ENCODE data around the gene TTC39C. TPM values are rescaled to one million over a fixed set of nuclear protein-coding genes. Genes with fewer than 3 reads are reported as not detected.
"Not testable (repeated sequence)": the region's sequence is repeated elsewhere in the genome, so short reads cannot be mapped to it uniquely, and the experiment has no call there.

TTC39C gene
- total RNA-seq, 1 donor from 2014 or later = 2.0 TPM

- DNase-seq = no peak
Observed at GRCh38 chr18:24055009-24055804, 40.7 kb downstream of the TTC39C start.

GRCh38 chr18:24055878-24056277 lies 41.3 kb downstream of the TTC39C start:
- no peak for DNase-seq

- DNase-seq = no peak
Observed at GRCh38 chr18:24056506-24056905, 42.0 kb downstream of the TTC39C start.

GRCh38 chr18:24057804-24058203 lies 43.2 kb downstream of the TTC39C start:
- no peak for DNase-seq

- not testable (repeated sequence) for DNase-seq
Observed at GRCh38 chr18:24059385-24059784, 44.8 kb downstream of the TTC39C start.

- no peak for DNase-seq
Observed at GRCh38 chr18:24060644-24061043, 46.1 kb downstream of the TTC39C start.

DNA sequence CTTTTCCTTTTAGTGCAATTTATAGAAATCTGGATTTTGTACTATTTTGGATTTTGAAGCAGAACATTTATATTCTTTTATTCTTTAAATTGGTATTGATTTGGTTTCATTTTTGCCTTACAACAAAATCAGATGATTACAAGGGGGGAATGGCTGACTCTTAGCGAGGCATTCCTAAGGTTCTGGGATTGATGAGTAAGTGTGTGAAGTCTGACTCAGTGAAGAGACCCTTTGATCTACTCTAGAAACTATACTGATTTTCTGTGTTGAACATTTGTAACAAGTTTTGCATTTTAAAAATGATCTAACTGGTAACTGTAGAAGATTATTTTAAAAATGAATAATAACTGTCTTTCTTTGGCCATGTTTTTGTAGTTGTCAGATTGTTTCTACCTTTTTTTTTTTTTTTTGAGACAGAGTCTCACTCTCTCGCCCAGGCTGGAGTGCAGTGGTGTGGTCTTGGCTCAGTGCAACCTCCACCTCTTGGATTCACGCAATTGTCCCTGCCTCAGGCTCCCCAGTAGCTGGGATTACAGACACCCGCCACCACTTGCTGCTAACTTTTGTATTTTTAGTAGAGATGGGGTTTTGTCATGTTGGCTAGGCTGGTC lies 48.7 kb downstream of the TTC39C start:
- no peak for DNase-seq

DNA sequence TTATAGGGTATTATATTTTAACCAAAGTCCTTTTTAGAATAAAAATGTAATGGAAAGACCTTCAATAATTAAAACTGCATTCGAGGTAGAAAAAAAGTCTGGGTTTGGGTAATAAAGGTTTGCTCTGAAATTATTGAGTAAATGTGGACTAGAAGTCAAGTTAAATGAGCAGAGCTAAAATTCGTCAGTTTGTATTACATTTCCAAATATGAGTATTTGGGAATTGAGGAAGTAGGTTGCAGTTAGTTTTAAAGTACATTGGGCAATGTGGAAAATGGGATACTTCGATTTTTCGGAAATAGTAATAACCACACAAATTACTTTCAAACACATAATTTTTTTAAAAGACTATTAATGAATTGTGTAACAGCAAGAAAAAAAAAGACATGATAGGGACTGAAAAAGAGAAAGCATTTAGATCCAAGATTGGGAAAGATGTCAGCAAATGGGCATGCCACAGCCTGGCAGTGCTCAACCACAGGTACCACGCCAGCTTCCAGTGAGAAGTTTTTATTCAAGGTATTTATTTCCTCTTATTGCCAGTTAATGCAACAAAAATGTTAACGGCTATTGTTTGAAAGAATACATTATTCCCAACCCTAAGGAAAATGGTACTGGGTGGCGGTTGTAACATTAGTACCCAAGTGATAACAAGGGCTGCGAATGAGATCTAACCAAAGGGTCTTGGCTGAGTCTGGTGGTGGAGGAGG lies 50.0 kb downstream of the TTC39C start:
- no peak for DNase-seq

DNA sequence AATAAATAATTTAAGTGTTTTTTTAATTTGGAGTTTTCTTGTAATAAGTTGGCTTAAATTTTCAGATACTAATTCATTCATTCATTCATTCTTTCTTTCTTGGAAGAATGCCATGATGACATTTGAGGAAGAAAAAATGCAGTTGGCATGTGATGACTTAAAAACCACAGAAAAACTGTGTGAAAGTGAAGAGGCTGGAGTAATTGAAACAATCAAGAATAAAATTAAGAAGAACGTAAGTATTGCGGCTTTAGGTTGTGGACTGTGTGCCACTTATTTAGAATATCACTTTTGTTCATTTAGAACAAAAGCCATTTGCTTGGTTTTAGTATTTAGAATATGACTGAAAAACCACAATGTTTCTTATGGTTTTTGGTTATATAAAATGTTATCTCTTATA lies 51.4 kb downstream of the TTC39C start:
- DNase-seq = no peak

DNA sequence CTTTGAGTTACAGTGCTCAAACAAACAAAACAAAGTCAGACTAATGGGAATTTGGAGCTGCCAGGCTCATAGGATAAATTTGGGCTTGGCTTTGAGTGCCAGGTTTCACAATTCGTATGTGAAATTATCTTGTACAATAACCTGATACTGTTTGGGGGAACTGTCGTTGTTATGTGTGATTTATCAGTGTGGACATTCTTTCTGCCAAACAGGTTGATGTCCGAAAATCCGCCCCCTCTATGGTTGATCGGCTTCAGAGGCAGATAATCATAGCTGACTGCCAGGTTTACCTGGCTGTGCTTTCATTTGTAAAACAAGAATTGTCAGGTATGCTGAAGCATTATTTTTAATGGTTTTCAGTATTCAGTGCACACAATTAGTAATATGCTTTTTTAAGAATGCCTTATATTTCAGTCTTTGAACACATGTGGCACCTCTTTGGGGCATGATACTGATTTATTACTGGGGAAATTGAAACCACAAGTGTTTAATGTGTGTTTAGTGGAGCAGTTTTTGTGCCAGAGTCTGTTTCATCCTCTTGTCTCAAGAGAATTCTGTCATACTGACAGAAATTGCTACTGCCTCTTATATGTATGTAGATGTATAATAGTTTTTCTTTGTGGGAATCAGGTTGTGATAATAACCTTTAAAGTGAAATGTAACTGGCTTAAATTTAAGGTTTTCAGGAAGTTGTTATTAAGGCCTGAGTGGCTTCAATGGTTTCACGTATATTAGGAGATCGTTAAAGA lies 54.6 kb downstream of the TTC39C start:
- DNase-seq = no peak

GRCh38 chr18:24071029-24071428 lies 56.5 kb downstream of the TTC39C start:
- no peak for DNase-seq

- DNase-seq = no peak
Observed at GRCh38 chr18:24071779-24072178, 57.2 kb downstream of the TTC39C start.

GRCh38 chr18:24072743-24073142 lies 58.2 kb downstream of the TTC39C start:
- no peak for DNase-seq

GRCh38 chr18:24073791-24074190 lies 59.2 kb downstream of the TTC39C start:
- no peak for DNase-seq

- not testable (repeated sequence) for DNase-seq
Observed at GRCh38 chr18:24074757-24075156, 60.2 kb downstream of the TTC39C start.

DNA sequence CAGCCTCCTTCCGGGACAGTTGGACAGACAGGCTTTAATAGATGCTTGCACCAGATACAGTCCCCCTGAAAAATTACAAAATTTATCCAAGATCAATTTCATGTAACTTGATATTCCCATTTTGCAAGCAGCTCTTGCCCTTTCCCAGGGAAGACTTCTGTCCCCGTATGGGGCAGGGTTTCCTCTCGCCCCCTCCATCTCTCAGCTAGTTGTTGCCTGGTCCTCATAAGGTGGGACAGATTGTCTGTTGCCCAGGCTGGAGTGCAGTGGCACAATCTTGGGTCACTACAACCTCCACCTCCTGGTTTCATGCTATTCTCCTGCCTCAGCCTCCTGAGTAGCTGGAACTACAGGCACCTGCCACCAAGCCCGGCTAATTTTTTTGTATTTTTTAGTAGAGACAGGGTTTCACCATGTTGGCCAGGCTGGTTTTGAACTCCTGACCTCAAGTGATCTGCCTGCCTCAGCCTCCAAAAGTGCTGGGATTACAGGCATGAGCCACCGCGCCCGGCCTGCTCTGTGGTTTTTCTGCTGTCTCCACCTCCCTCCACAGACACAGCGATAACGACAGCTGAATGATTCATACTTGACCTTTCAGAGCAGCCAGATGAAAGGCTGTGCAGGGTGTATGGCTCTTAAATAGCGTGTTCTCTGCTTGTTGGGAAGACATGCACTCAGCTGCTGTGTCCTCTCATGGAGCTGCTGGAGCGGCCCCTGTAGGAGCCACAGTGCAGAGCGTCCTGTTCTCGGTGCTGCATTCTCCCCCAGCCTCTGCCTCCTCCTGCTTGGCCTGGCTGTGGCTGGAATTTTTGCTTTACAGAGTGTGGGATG lies 61.4 kb downstream of the TTC39C start:
- peak; percentile 74 for DNase-seq

DNA sequence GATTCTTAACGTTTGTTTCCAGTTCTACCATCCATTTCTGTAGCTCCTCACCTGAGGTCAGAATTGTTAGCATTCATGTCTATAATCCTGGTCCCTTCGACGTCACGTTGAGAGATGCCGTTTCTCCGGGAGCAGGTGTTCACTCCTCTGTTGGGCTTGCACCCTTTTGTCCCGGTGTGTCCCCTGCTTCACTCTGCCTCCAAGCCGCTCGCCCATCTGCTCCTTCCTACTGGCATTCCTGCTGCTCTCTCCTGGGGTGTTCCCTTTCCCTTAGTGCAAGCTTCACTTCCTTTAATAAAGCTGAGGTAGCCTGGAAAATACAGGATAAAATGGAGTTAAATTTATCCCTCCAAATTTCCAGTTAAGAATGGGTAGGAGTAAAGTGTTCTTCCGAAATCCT lies 62.4 kb downstream of the TTC39C start:
- DNase-seq = no peak

GRCh38 chr18:24078391-24078790 lies 63.8 kb downstream of the TTC39C start:
- no peak for DNase-seq

DNA sequence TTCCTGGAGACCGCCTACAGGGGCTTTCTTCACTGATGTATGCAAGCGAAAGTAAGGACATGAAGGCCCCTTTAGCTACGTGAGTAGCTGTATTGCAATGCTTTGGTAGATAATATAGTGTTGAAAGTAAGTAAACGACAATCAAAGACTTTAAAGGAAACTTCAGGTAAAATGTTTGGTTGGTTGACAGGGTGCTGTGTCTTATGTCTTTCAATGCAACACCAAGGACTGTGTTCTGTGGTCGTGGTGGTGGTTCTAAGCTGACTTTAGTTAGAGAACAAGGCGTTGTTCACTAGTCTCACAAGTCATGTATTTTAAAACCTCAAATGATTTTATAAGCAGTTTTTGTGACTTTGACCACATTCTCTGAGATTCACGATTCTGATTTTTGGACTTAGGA lies 66.3 kb downstream of the TTC39C start:
- no peak for DNase-seq

DNA sequence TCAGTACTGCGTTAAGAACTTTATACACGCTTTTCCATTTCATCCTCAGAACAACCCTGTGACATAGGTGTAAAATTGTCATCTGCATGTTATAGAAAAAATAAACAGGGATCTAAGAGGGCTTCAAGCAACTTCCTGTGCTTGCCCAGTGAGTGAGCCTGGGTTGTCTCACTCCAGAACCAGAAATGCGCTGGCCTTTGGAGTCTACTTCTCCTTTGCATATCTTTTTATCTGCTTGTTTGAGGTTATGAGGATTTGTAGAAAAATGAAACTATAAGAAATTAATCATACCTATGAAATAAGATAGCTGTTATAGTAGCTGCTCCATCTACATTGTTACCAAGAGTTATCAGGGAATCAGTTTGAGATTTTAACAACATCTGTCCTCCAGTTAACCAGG lies 69.0 kb downstream of the TTC39C start:
- DNase-seq = no peak

- DNase-seq = no peak
Observed at GRCh38 chr18:24086082-24086481, 71.5 kb downstream of the TTC39C start.

DNA sequence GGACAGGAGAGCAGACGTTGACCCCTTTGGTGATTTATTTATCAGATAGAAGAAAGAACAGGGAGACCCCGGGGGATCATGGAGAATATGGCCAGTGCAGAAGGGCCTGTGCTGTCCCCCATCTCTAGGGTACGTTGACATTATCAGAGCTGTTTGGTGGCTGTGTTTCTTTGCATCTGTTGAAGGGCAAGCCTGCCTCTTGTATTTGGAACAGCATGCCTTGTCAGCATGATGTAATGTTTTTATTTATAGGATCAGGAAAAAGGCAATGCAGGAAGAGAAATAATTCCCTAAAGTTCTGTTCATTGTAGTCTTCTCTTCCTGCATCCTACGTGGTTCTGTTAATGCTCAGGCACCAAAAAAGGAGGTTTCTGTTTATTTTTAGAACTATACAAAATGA lies 74.5 kb downstream of the TTC39C start:
- DNase-seq = peak; percentile 20
